Spinal cord (tissue), 10 donors: ENCODE results near the gene OLIG2. TPM values are rescaled to one million over a fixed set of nuclear protein-coding genes. Genes with fewer than 3 reads are reported as not detected.

ENCODE experiments used
- DNase-seq, 6 donors: peaks; one replicate each; pipeline versions ENCODE4 v3.0.0 to v3.0.0-alpha.2; 2013 to 2015; ENCODE audit warnings: low spot score in 6 of 6, low read depth in 4 of 6
- H3K27ac ChIP-seq: one replicate; pipeline ENCODE4 v1.5.1; 2013; ENCODE audit warnings: low read depth, low read length, control low read depth
- H3K27me3 ChIP-seq: one replicate; pipeline ENCODE4 v1.6.1; 2013; ENCODE audit warnings: low read length; ENCODE audit not compliant: control insufficient read depth, insufficient read depth
- H3K36me3 ChIP-seq: one replicate; pipeline ENCODE4 v1.6.1; 2013; ENCODE audit warnings: low read length; ENCODE audit not compliant: control insufficient read depth, insufficient read depth
- H3K4me1 ChIP-seq: one replicate; pipeline ENCODE4 v1.6.1; 2013; ENCODE audit warnings: low read length; ENCODE audit not compliant: control insufficient read depth, insufficient read depth
- H3K4me3 ChIP-seq: one replicate; pipeline ENCODE4 v1.5.1; 2013; ENCODE audit warnings: low read depth, low read length, control low read depth
- H3K9me3 ChIP-seq: one replicate; pipeline ENCODE4 v1.6.1; 2013; ENCODE audit warnings: low read length; ENCODE audit not compliant: control insufficient read depth, insufficient read depth
- WGBS: methylation state at CpG from one replicate; pipeline ENCODE4 v1.1.5; 2013; ENCODE audit warnings: missing lambda C conversion rate; ENCODE audit not compliant: insufficient coverage; 5-methylcytosine and 5-hydroxymethylcytosine counted together
- polyA plus RNA-seq, 2 donors: library from polyadenylated mRNA; unstranded; fragments of 120-200 nt; gene quantifications; one replicate each; pipeline ENCODE4 v1.2.1, GENCODE V29; 2013; ENCODE audit not compliant: insufficient read length in 2 of 2
- total RNA-seq, 2 donors: library from RNA; depleted of rRNA in 1 of 2; stranded (reverse); fragments of 120-200 nt in 1 of 2; fragments of >200 nt in 1 of 2; gene quantifications; one replicate each; pipeline versions ENCODE4 v1.2.3 to v1.2.4, GENCODE V29; 2013 to 2014
- donor health status: healthy.

The OLIG2 gene
- total and polyA plus RNA-seq, 4 donors = 42.2 to 164 (median 93.4) TPM

- peaks cover 20% of the 10 kb centered on the region for H3K4me1 ChIP-seq
- DNase-seq = no peak
- no peaks in the 10 kb centered on the region for H3K9me3 ChIP-seq
- no peaks in the 10 kb centered on the region for H3K36me3 ChIP-seq
- 85% methylated on average over 4 of the region's 11 CpGs for WGBS
- H3K27me3 ChIP-seq = peaks cover 71% of the 10 kb centered on the region
- H3K4me3 ChIP-seq = no peak overlapping the region
- H3K27ac ChIP-seq = no peak overlapping the region
These were observed 51.0 kb downstream of the OLIG2 start for GRCh38 chr21:33076600-33077329.

Other genes starting within 250 kb of the OLIG2 start
- 10 to 100 TPM; 27.5 to 32.3 TPM for gene OLIG1, start 44.2 kb downstream of the OLIG2 start, total RNA-seq
- gene OLIG1, start 44.2 kb downstream of the OLIG2 start, polyA plus RNA-seq = 100 to 1,000 TPM; 320 to 405 TPM
- gene IFNAR2, start 204.0 kb downstream of the OLIG2 start, total RNA-seq = 10 to 100 TPM; 11.3 to 27.2 TPM
- gene IFNAR2, start 204.0 kb downstream of the OLIG2 start, polyA plus RNA-seq = 10 to 100 TPM; 27.1 to 29.5 TPM
- 10 to 100 TPM; 24.0 to 29.9 TPM for gene IL10RB, start 240.4 kb downstream of the OLIG2 start, total RNA-seq
- 10 to 100 TPM; 19.6 to 22.4 TPM for gene IL10RB, start 240.4 kb downstream of the OLIG2 start, polyA plus RNA-seq